Measurements from ENCODE around the gene ELK3. TPM values are rescaled to one million over a fixed set of nuclear protein-coding genes. Genes with fewer than 3 reads are reported as not detected.
A peak's percentile ranks its signal among the peaks of the same experiment; 100 is the strongest.

Gene ELK3
- total and polyA plus RNA-seq, 2 of the 13 experiments (the other 11 are each of a cell fraction or from before 2014, with no cell fraction given), result 2.9 to 3.2 TPM

DNA sequence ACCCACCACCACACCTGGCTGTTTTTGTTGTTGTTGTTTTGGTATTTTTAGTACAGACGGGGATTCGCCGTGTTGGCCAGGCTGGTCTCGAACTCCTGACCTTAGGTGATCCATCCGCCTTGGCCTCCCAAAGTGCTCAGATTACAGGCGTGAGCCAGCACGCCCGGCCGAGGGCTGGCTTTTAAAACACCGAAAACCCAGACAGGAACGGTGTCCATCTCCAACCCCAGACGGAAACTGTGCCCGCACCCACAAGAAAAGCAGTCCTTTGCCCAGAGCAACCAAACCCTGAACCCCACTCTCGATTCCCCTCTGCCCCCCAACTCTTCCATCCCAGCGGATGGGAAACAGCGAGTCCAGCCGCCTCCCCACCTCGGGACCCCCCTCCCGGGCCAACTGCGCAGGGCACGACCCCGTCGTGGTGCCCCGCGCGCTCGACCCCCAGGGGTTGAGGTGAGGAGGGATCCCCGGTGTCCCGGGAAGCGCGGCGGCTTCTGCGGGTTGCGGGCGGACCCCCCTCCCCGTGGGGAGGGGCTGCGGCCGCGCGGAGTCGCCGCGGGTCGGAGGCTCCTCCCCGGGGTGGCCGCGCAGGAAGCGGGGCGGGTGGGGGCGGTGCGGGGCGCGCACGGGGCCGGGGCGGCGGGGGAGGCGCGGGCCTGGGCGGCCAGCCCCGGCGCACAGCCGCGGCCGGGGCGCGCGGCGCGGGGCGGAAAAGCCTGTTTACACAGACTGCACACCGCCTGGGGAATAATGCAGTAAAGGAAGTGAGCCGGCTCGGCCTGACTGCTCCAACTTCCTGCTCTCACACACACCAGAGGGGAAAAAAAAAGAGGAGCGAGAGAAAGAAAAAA is at the start of gene ELK3 (continued):
- TF ChIP-seq, protein P1, sequence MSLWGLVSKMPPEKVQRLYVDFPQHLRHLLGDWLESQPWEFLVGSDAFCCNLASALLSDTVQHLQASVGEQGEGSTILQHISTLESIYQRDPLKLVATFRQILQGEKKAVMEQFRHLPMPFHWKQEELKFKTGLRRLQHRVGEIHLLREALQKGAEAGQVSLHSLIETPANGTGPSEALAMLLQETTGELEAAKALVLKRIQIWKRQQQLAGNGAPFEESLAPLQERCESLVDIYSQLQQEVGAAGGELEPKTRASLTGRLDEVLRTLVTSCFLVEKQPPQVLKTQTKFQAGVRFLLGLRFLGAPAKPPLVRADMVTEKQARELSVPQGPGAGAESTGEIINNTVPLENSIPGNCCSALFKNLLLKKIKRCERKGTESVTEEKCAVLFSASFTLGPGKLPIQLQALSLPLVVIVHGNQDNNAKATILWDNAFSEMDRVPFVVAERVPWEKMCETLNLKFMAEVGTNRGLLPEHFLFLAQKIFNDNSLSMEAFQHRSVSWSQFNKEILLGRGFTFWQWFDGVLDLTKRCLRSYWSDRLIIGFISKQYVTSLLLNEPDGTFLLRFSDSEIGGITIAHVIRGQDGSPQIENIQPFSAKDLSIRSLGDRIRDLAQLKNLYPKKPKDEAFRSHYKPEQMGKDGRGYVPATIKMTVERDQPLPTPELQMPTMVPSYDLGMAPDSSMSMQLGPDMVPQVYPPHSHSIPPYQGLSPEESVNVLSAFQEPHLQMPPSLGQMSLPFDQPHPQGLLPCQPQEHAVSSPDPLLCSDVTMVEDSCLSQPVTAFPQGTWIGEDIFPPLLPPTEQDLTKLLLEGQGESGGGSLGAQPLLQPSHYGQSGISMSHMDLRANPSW (CRISPR knock-in tag; IDR thresholded peaks at IDR 0.05; ENCODE audit: borderline replicate concordance), result no peak
- TF ChIP-seq, protein P2, sequence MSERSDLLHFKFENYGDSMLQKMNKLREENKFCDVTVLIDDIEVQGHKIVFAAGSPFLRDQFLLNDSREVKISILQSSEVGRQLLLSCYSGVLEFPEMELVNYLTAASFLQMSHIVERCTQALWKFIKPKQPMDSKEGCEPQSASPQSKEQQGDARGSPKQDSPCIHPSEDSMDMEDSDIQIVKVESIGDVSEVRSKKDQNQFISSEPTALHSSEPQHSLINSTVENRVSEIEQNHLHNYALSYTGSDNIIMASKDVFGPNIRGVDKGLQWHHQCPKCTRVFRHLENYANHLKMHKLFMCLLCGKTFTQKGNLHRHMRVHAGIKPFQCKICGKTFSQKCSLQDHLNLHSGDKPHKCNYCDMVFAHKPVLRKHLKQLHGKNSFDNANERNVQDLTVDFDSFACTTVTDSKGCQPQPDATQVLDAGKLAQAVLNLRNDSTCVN (CRISPR knock-in tag; IDR thresholded peaks at IDR 0.05; ENCODE audit: borderline replicate concordance), result no peak
- no peak for TF ChIP-seq ZNF253 (CRISPR knock-in tag; IDR thresholded peaks at IDR 0.05; ENCODE audit: borderline replicate concordance)
- peak; percentile 53 for TF ChIP-seq PHF21A (CRISPR knock-in tag; IDR thresholded peaks at IDR 0.05)
- TF ChIP-seq JUNB (CRISPR knock-in tag; IDR thresholded peaks at IDR 0.05; ENCODE audit: borderline replicate concordance), result no peak
- TF ChIP-seq, protein P3, sequence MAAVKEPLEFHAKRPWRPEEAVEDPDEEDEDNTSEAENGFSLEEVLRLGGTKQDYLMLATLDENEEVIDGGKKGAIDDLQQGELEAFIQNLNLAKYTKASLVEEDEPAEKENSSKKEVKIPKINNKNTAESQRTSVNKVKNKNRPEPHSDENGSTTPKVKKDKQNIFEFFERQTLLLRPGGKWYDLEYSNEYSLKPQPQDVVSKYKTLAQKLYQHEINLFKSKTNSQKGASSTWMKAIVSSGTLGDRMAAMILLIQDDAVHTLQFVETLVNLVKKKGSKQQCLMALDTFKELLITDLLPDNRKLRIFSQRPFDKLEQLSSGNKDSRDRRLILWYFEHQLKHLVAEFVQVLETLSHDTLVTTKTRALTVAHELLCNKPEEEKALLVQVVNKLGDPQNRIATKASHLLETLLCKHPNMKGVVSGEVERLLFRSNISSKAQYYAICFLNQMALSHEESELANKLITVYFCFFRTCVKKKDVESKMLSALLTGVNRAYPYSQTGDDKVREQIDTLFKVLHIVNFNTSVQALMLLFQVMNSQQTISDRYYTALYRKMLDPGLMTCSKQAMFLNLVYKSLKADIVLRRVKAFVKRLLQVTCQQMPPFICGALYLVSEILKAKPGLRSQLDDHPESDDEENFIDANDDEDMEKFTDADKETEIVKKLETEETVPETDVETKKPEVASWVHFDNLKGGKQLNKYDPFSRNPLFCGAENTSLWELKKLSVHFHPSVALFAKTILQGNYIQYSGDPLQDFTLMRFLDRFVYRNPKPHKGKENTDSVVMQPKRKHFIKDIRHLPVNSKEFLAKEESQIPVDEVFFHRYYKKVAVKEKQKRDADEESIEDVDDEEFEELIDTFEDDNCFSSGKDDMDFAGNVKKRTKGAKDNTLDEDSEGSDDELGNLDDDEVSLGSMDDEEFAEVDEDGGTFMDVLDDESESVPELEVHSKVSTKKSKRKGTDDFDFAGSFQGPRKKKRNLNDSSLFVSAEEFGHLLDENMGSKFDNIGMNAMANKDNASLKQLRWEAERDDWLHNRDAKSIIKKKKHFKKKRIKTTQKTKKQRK (IDR thresholded peaks at IDR 0.05; ENCODE audit: low read length), result no peak
- no peak for TF ChIP-seq DPF2 (CRISPR knock-in tag; IDR thresholded peaks at IDR 0.05; ENCODE audit: borderline replicate concordance, low read depth)
- 0 out of 2 replicates have a peak, but pooled peaks have one; percentile 30 for TF ChIP-seq KDM2A (CRISPR knock-in tag; IDR thresholded peaks at IDR 0.05; ENCODE audit: borderline replicate concordance, low read depth)
- TF ChIP-seq SRY (CRISPR knock-in tag; IDR thresholded peaks at IDR 0.05), result no peak
- no peak for TF ChIP-seq KDM5A (IDR thresholded peaks at IDR 0.05; ENCODE audit: borderline replicate concordance, low read length)
- no peak for TF ChIP-seq ARNTL (CRISPR knock-in tag; IDR thresholded peaks at IDR 0.05)
- TF ChIP-seq TBL1XR1 (IDR thresholded peaks at IDR 0.05; ENCODE audit: borderline replicate concordance, low read length, partially characterized antibody), result no peak
- TF ChIP-seq, protein P4, sequence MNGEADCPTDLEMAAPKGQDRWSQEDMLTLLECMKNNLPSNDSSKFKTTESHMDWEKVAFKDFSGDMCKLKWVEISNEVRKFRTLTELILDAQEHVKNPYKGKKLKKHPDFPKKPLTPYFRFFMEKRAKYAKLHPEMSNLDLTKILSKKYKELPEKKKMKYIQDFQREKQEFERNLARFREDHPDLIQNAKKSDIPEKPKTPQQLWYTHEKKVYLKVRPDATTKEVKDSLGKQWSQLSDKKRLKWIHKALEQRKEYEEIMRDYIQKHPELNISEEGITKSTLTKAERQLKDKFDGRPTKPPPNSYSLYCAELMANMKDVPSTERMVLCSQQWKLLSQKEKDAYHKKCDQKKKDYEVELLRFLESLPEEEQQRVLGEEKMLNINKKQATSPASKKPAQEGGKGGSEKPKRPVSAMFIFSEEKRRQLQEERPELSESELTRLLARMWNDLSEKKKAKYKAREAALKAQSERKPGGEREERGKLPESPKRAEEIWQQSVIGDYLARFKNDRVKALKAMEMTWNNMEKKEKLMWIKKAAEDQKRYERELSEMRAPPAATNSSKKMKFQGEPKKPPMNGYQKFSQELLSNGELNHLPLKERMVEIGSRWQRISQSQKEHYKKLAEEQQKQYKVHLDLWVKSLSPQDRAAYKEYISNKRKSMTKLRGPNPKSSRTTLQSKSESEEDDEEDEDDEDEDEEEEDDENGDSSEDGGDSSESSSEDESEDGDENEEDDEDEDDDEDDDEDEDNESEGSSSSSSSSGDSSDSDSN (CRISPR knock-in tag; IDR thresholded peaks at IDR 0.05), result 0 out of 2 replicates have a peak, but pooled peaks have one; percentile 36
- no peak for TF ChIP-seq MATR3 (CRISPR knock-in tag; IDR thresholded peaks at IDR 0.05)
- TF ChIP-seq, protein P5, sequence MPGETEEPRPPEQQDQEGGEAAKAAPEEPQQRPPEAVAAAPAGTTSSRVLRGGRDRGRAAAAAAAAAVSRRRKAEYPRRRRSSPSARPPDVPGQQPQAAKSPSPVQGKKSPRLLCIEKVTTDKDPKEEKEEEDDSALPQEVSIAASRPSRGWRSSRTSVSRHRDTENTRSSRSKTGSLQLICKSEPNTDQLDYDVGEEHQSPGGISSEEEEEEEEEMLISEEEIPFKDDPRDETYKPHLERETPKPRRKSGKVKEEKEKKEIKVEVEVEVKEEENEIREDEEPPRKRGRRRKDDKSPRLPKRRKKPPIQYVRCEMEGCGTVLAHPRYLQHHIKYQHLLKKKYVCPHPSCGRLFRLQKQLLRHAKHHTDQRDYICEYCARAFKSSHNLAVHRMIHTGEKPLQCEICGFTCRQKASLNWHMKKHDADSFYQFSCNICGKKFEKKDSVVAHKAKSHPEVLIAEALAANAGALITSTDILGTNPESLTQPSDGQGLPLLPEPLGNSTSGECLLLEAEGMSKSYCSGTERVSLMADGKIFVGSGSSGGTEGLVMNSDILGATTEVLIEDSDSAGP (CRISPR knock-in tag; IDR thresholded peaks at IDR 0.05; ENCODE audit: borderline replicate concordance), result peak; percentile 58; the same call in 1 of the 2 replicates
- TF ChIP-seq ZNF558 (CRISPR knock-in tag; IDR thresholded peaks at IDR 0.05; ENCODE audit: borderline replicate concordance), result 0 out of 2 replicates have a peak, but pooled peaks have one; percentile 45

Measured in HepG2 (cell line).